Osteocyte (in vitro differentiated cells): ENCODE data around the gene KLHDC7B. TPM values are rescaled to one million over a fixed set of nuclear protein-coding genes. Genes with fewer than 3 reads are reported as not detected.
"Not testable (repeated sequence)": the region's sequence is repeated elsewhere in the genome, so short reads cannot be mapped to it uniquely, and the experiment has no call there.

Experiments used
- DNase-seq: peaks from one replicate; pipeline ENCODE4 v3.0.0; 2021; ENCODE audit warnings: mixed read lengths; ENCODE audit not compliant: unreplicated experiment; ENCODE audit errors: extremely low spot score
- H3K27ac Mint-ChIP-seq: one replicate; pipeline ENCODE4 v1.8.0; 2021; ENCODE audit warnings: mild to moderate bottlenecking, mixed read lengths; ENCODE audit not compliant: unreplicated experiment
- H3K27me3 Mint-ChIP-seq: one replicate; pipeline ENCODE4 v1.8.0; 2021; ENCODE audit warnings: mixed read lengths; ENCODE audit not compliant: unreplicated experiment
- H3K36me3 Mint-ChIP-seq: one replicate; pipeline ENCODE4 v1.8.0; 2021; ENCODE audit warnings: mixed read lengths; ENCODE audit not compliant: unreplicated experiment
- H3K4me1 Mint-ChIP-seq: one replicate; pipeline ENCODE4 v1.8.0; 2021; ENCODE audit warnings: mixed read lengths; ENCODE audit not compliant: unreplicated experiment
- H3K4me3 Mint-ChIP-seq: one replicate; pipeline ENCODE4 v1.8.0; 2021; ENCODE audit warnings: mild to moderate bottlenecking, moderate library complexity, mixed read lengths; ENCODE audit not compliant: unreplicated experiment
- H3K9me3 Mint-ChIP-seq: one replicate; pipeline ENCODE4 v1.8.0; 2021; ENCODE audit warnings: mixed read lengths; ENCODE audit not compliant: unreplicated experiment
- CTCF ChIP-seq: fragments of 200-600 bp; sonication (generic); IDR thresholded peaks from 2 replicates; pipeline ENCODE4 v1.5.0; 2021; ENCODE audit warnings: antibody characterized with exemption, mild to moderate bottlenecking, moderate library complexity
- total RNA-seq: library from RNA; stranded (reverse); gene quantifications from 2 replicates; pipeline ENCODE4 v1.2.1, GENCODE V29; 2021

Gene KLHDC7B
- total RNA-seq, 1 donor from 2014 or later: 0.21 TPM

- TF ChIP-seq CTCF: no peak
- Mint-ChIP-seq H3K4me1 (peaks cover 3% of the 10 kb centered on the region), H3K36me3 (no peaks in the 10 kb centered on the region), H3K4me3 (peak overlapping the region; percentile 57), H3K27me3 (peaks cover 17% of the 10 kb centered on the region), H3K9me3 (no peaks in the 10 kb centered on the region), H3K27ac (no peak overlapping the region)
- no peak for DNase-seq
Measured at GRCh38 chr22:50532824-50533796, 12.6 kb upstream of the KLHDC7B start.

GRCh38 chr22:50533856-50534711, 11.6 kb upstream of the KLHDC7B start:
- not testable (repeated sequence) for H3K9me3 Mint-ChIP-seq, H3K36me3 Mint-ChIP-seq, H3K27ac Mint-ChIP-seq, H3K4me1 Mint-ChIP-seq, H3K4me3 Mint-ChIP-seq, DNase-seq
- peaks cover 17% of the 10 kb centered on the region for H3K27me3 Mint-ChIP-seq

- H3K27ac Mint-ChIP-seq: no peak overlapping the region
- H3K4me1 Mint-ChIP-seq: peaks cover 9% of the 10 kb centered on the region
- H3K9me3 Mint-ChIP-seq: no peaks in the 10 kb centered on the region
- H3K4me3 Mint-ChIP-seq: no peak overlapping the region
- DNase-seq: no peak
- H3K36me3 Mint-ChIP-seq: no peaks in the 10 kb centered on the region
- no peak for TF ChIP-seq CTCF
- peaks cover 17% of the 10 kb centered on the region for H3K27me3 Mint-ChIP-seq
Measured at GRCh38 chr22:50535113-50535512, 10.6 kb upstream of the KLHDC7B start.

GRCh38 chr22:50536226-50536625, 9.5 kb upstream of the KLHDC7B start:
- DNase-seq: no peak
- Mint-ChIP-seq H3K27me3 (peaks cover 17% of the 10 kb centered on the region), H3K9me3 (no peaks in the 10 kb centered on the region), H3K36me3 (no peaks in the 10 kb centered on the region), H3K4me3 (no peak overlapping the region), H3K27ac (no peak overlapping the region), H3K4me1 (peaks cover 6% of the 10 kb centered on the region)
- no peak for TF ChIP-seq CTCF

GRCh38 chr22:50537765-50538164, 7.9 kb upstream of the KLHDC7B start:
- H3K9me3 Mint-ChIP-seq: no peaks in the 10 kb centered on the region
- H3K36me3 Mint-ChIP-seq: no peaks in the 10 kb centered on the region
- no peak overlapping the region for H3K27ac Mint-ChIP-seq
- H3K4me1 Mint-ChIP-seq: peaks cover 6% of the 10 kb centered on the region
- no peak for DNase-seq
- no peak for TF ChIP-seq CTCF
- no peak overlapping the region for H3K4me3 Mint-ChIP-seq
- H3K27me3 Mint-ChIP-seq: peaks cover 14% of the 10 kb centered on the region
